Effector CD8-positive, alpha-beta T cell (primary cell): ENCODE data around the gene DAAM1.

ENCODE experiments used
- DNase-seq: peaks from one replicate; lab custom pipeline; 2025; lab: John Stamatoyannopoulos, UW
- total RNA-seq, 4 experiments: gene quantifications; one replicate each; lab custom pipeline; 2026; lab: John Stamatoyannopoulos, UW

Gene DAAM1
- 21.0 to 68.5 (median 47.1) reads per million in 4 experiments for total RNA-seq

- peak; percentile 96 for DNase-seq
Observed at GRCh38 chr14:59188461-59189090, at the start of gene DAAM1. TSS of gene DAAM1 (plus strand) at chr14:59188667. CDS start at chr14:59263478, 74,811 bp downstream.

GRCh38 chr14:59139324-59139723 lies 49.1 kb upstream of the DAAM1 start:
- DNase-seq = no peak

GRCh38 chr14:59140106-59140843 lies 48.2 kb upstream of the DAAM1 start:
- DNase-seq = no peak

- no peak for DNase-seq
Observed at GRCh38 chr14:59146484-59146883, 42.0 kb upstream of the DAAM1 start.

- DNase-seq = no peak
Observed at GRCh38 chr14:59147007-59147406, 41.5 kb upstream of the DAAM1 start.

- no peak for DNase-seq
Observed at GRCh38 chr14:59148334-59148900, 40.0 kb upstream of the DAAM1 start.

- no peak for DNase-seq
Observed at GRCh38 chr14:59150990-59151389, 37.5 kb upstream of the DAAM1 start.

- DNase-seq = no peak
Observed at GRCh38 chr14:59154373-59154772, 34.1 kb upstream of the DAAM1 start.

- no peak for DNase-seq
Observed at GRCh38 chr14:59155886-59156285, 32.6 kb upstream of the DAAM1 start.

- no peak for DNase-seq
Observed at GRCh38 chr14:59159169-59159568, 29.3 kb upstream of the DAAM1 start.

- no peak for DNase-seq
Observed at GRCh38 chr14:59160506-59160905, 28.0 kb upstream of the DAAM1 start.

- no peak for DNase-seq
Observed at GRCh38 chr14:59161561-59162175, 26.8 kb upstream of the DAAM1 start.

GRCh38 chr14:59166258-59166657 lies 22.2 kb upstream of the DAAM1 start:
- no peak for DNase-seq

GRCh38 chr14:59175404-59175803 lies 13.1 kb upstream of the DAAM1 start:
- no peak for DNase-seq

- no peak for DNase-seq
Observed at GRCh38 chr14:59176765-59177164, 11.7 kb upstream of the DAAM1 start.

GRCh38 chr14:59177262-59177661 lies 11.2 kb upstream of the DAAM1 start:
- DNase-seq = no peak

- no peak for DNase-seq
Observed at GRCh38 chr14:59181791-59182190, 6.7 kb upstream of the DAAM1 start.

GRCh38 chr14:59182641-59183040 lies 5.8 kb upstream of the DAAM1 start:
- DNase-seq = no peak

- DNase-seq = no peak
Observed at GRCh38 chr14:59183150-59183549, 5.3 kb upstream of the DAAM1 start.

- no peak for DNase-seq
Observed at GRCh38 chr14:59184396-59184795, 4.1 kb upstream of the DAAM1 start.

GRCh38 chr14:59185676-59186075 lies 2.8 kb upstream of the DAAM1 start:
- no peak for DNase-seq

GRCh38 chr14:59186306-59186705 lies 2.2 kb upstream of the DAAM1 start:
- DNase-seq = no peak

GRCh38 chr14:59187118-59187517 lies 1.3 kb upstream of the DAAM1 start:
- no peak for DNase-seq
